Measurements from ENCODE around the gene MIF4GD. TPM values are rescaled to one million over a fixed set of nuclear protein-coding genes. Genes with fewer than 3 reads are reported as not detected.

The MIF4GD gene
- total RNA-seq, 1 experiment from 2014 or later = 8.6 TPM

DNA sequence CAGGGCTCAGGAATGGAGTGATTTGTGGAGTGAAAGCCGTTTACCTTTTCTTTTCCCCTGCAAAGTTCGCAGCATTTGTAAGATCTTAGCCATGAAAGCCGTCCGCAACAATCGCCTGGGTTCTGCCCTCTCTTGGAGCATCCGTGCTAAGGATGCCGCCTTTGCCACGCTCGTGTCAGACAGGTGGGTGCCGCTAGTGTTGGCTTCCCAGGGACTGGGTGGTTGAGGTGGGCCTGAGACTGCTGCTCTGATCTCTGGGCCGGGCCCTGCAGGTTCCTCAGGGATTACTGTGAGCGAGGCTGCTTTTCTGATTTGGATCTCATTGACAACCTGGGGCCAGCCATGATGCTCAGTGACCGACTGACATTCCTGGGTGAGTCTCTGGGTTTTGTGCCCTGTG is 38.2 kb downstream of the MIF4GD start:
- DNase-seq (ENCODE audit: low read depth) = no peak

DNA sequence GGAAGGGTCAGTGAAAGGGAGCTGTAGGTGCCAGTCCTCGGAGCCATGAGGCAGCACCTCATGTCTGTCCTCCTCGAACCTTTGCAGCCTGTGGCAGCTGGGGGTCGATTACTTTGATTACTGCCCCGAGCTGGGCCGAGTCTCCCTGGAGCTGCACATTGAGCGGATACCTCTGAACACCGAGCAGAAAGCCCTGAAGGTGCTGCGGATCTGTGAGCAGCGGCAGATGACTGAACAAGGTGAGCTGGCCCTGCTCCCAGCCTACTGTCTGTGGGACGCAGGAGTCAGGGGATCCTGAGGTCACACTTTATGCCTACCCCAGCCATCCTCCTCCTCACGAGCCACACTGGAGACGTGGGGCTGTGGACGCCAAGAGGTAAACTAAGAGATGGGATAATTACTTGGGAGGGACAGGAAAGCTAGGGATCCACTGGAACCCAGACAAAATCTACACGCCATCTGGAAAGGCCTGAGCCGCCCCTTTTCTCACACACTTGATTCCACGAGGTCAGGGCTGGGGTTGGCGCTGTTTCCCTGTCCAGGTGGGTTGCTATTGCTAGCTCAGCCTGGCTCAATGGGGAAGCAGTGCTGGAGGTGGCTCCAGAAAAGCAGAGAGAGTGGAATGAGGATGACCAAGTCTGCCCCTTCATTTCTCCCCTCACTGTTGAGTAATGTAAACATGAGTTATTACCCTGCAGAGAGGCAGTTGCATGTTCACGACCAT is 39.1 kb downstream of the MIF4GD start:
- no peak for DNase-seq (ENCODE audit: low read depth)

DNA sequence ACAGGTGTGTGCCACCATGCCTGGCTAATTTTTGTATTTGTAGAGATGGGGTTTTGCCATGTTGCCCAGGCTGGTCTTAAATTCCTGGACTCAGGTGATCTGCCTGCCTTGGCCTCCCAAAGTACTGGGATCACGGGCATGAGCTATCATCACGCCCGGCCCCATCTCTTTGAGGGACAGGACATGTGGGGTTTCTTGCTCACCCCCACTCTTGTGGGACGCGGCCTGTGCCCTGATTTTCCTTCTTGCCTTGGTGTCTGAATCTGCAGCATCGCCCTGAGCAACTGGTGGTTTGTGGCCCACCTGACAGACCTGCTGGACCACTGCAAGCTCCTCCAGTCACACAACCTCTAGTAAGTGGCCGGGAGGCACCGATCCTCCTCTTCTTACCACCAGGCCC is 40.0 kb downstream of the MIF4GD start:
- no peak for DNase-seq (ENCODE audit: low read depth)

DNA sequence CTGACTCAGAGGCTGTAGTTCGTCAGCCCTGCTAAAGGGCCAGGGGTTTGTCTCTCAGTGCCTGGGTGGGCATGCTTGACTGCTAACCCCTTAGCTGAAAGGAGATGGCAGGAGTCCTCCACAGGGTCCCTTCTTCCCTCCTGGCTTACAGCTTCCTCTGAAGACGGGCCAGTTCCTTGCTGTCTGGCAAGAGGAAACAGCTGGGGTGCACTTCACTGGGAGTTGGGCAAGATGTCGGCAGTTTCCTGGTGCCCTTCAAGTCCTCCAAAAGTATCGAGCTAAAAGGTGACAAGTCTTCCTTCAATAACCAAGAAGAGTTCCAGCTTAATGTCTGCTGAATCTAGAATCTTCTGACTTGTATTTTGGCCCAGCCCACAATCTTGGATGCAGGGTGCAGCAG is 42.2 kb downstream of the MIF4GD start:
- DNase-seq (ENCODE audit: low read depth) = no peak

DNA sequence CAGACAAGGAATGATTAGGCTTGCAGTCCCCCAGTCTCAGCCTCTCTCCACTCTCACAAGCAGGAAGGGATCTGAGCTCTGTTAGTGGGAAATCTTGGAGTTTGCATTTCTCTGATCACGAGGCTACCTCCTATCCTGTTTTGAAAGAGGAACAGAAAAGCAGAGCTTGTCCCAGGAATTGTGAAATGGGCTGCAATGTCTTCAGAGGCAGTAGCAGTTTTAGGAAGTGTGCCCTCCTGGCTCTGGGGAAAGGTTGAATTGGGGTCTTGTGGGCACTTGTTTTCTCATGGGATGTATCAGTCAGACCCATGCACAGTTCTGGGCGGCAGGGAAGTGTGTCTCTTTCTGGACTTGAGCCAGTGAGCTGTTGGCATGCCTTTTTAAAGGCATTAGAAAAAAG is 42.7 kb downstream of the MIF4GD start:
- DNase-seq (ENCODE audit: low read depth) = no peak

DNA sequence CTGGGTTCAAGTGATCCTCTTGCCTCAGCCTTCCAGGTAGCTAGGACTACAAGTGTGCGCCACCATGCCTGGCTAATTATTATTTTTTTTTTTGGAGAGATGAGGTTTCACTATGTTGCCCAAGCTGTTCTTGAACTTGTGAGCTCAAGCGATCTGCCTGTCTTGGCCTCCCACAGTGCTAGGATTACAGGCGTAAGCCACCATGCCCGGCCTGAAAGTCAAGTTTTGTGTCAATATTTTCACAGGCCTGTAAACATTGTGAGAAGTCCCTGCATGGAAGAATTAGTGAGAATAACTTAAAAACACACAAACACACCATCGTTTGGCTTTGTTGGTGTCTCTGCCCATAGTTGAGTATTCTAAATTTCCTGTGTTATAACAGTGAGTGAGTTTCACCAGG is 43.3 kb downstream of the MIF4GD start:
- DNase-seq (ENCODE audit: low read depth) = no peak

DNA sequence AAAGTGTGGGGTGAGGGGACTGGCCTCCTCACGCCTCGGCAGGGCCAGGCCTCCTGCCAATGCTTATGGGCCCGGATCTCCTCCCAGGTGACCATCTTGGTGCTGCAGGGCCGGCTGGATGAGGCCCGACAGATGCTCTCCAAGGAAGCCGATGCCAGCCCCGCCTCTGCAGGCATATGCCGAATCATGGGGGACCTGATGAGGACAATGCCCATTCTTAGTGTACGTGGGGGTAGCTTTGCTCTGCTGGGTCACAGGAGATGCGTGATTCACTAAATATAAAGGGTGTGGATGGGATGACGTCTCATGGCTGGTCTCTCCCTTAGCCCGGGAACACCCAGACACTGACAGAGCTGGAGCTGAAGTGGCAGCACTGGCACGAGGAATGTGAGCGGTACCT is 46.0 kb downstream of the MIF4GD start:
- DNase-seq (ENCODE audit: low read depth) = no peak

DNA sequence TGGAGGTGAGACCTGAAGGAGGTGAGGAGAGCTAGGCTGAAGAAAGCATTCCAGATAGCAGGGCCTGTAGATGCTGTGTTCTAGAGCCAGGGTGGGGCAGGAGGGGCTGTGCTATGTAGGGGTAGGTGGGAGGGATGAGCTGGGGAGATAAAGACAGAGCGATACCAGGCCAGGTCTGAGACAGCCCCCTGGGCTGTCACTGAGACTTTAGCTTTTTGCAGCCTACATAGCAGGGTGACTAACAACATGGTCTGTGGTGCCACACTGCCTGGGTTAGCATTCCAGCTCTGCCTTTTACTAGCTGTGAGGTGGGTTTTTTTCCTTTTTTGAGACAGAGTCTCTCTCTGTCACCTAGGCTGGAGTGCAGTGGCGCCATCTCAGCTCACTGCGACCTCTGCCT is 51.2 kb downstream of the MIF4GD start:
- DNase-seq (ENCODE audit: low read depth) = no peak

DNA sequence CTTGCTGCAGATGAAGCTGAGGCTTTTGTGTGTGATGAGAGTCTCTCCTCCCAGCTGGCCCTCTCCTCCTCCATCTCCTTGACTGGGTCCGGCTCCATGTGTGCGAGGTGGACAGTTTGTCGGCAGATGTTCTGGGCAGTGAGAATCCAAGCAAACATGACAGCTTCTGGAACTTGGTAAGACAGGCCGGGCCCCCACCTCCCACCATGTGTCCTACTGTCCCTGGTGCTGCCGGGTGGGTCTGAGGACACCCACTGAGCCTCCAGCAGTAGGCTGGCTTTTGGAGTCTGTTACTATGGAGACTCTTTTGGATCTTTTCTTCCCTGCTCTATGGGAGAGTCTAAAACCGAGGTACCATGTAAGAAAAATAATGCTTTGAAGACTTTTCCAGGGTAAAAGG is 52.9 kb downstream of the MIF4GD start:
- no peak for DNase-seq (ENCODE audit: low read depth)

Other genes with a start within 250 kb of the MIF4GD start
- gene ATP5PD, start 224.3 kb downstream of the MIF4GD start, total RNA-seq (2014; rRNA removed) = 281 and 284 TPM in 2 replicates
- gene KCTD2, start 224.0 kb downstream of the MIF4GD start, total RNA-seq (2014; rRNA removed) = 22.8 and 26.9 TPM in 2 replicates
- 0.11 TPM in 1 of 2 replicates, not detected in the other for gene SLC16A5, start 183.3 kb downstream of the MIF4GD start, total RNA-seq (2014; rRNA removed)
- gene ARMC7, start 161.3 kb downstream of the MIF4GD start, total RNA-seq (2014; rRNA removed) = 2.3 and 5.1 TPM in 2 replicates
- 108 TPM in 2 replicates for gene NT5C, start 139.5 kb downstream of the MIF4GD start, total RNA-seq (2014; rRNA removed)
- gene JPT1, start 116.7 kb downstream of the MIF4GD start, total RNA-seq (2014; rRNA removed) = 281 and 311 TPM in 2 replicates
- 104 and 109 TPM in 2 replicates for gene SUMO2, start 88.3 kb downstream of the MIF4GD start, total RNA-seq (2014; rRNA removed)
- 41.1 and 42.1 TPM in 2 replicates for gene NUP85, start 65.6 kb downstream of the MIF4GD start, total RNA-seq (2014; rRNA removed)
- 14.7 and 18.5 TPM in 2 replicates for gene GGA3, start 9.6 kb downstream of the MIF4GD start, total RNA-seq (2014; rRNA removed)
- gene MRPS7, start 9.4 kb downstream of the MIF4GD start, total RNA-seq (2014; rRNA removed) = 52.4 and 58.4 TPM in 2 replicates
- gene SLC25A19, start 18.2 kb upstream of the MIF4GD start, total RNA-seq (2014; rRNA removed) = 7.1 and 8.7 TPM in 2 replicates
- 95.7 and 113 TPM in 2 replicates for gene GRB2, start 134.4 kb upstream of the MIF4GD start, total RNA-seq (2014; rRNA removed)
- 57.1 and 71.2 TPM in 2 replicates for gene TMEM94, start 185.4 kb upstream of the MIF4GD start, total RNA-seq (2014; rRNA removed)
- 7.7 and 9.2 TPM in 2 replicates for gene CASKIN2, start 244.3 kb upstream of the MIF4GD start, total RNA-seq (2014; rRNA removed)
- 22.8 and 33.7 TPM in 2 replicates for gene TSEN54, start 245.3 kb upstream of the MIF4GD start, total RNA-seq (2014; rRNA removed)

All from LHCN-M2 (cell line).